ENCODE measurements around the gene SLC6A7.
A peak's percentile ranks its signal among the peaks of the same experiment; 100 is the strongest.

SLC6A7 gene

GRCh38 chr5:150161242-150162141 lies 28.4 kb upstream of the SLC6A7 start:
- no peak overlapping the region for H3K4me3 Mint-ChIP-seq
- H3K27ac Mint-ChIP-seq, result no peak overlapping the region
- H3K9me3 Mint-ChIP-seq, result no peaks in the 10 kb centered on the region
- ATAC-seq (replicated peaks), result peak; percentile 82 to 85
- peaks cover 11 to 35% of the 10 kb centered on the region in 2 donors for H3K4me1 Mint-ChIP-seq
- H3K36me3 Mint-ChIP-seq, result no peaks in the 10 kb centered on the region
- H3K27me3 Mint-ChIP-seq, result peaks cover 12 to 24% of the 10 kb centered on the region in 2 donors
- peak; percentile 55 for DNase-seq

- DNase-seq, result no peak
- H3K27me3 Mint-ChIP-seq, result peaks cover 12 to 21% of the 10 kb centered on the region in 2 donors
Measured at GRCh38 chr5:150162142-150162513, 27.7 kb upstream of the SLC6A7 start.

GRCh38 chr5:150163035-150163434 lies 26.8 kb upstream of the SLC6A7 start:
- H3K4me3 Mint-ChIP-seq, result no peak overlapping the region

More at GRCh38 chr5:150162142-150162513, 27.7 kb upstream of the SLC6A7 start:
- no peak overlapping the region for H3K27ac Mint-ChIP-seq
- peaks cover 11 to 33% of the 10 kb centered on the region in 2 donors for H3K4me1 Mint-ChIP-seq
- no peak overlapping the region for H3K4me3 Mint-ChIP-seq
- no peak for ATAC-seq (replicated peaks)
- H3K9me3 Mint-ChIP-seq, result no peaks in the 10 kb centered on the region
- no peaks in the 10 kb centered on the region for H3K36me3 Mint-ChIP-seq

GRCh38 chr5:150163547-150164059 lies 26.3 kb upstream of the SLC6A7 start:
- peaks cover 14 to 33% of the 10 kb centered on the region in 2 donors for H3K4me1 Mint-ChIP-seq
- no peak for ATAC-seq (replicated peaks)
- no peaks in the 10 kb centered on the region for H3K9me3 Mint-ChIP-seq
- H3K27ac Mint-ChIP-seq, result no peak overlapping the region
- no peaks in the 10 kb centered on the region for H3K36me3 Mint-ChIP-seq
- H3K27me3 Mint-ChIP-seq, result peaks cover 26 to 28% of the 10 kb centered on the region in 2 donors
- DNase-seq, result no peak
- no peak overlapping the region for H3K4me3 Mint-ChIP-seq

More at GRCh38 chr5:150163035-150163434, 26.8 kb upstream of the SLC6A7 start:
- Mint-ChIP-seq H3K36me3 (no peaks in the 10 kb centered on the region), H3K27me3 (peaks cover 20 to 24% of the 10 kb centered on the region in 2 donors), H3K4me1 (peaks cover 14 to 33% of the 10 kb centered on the region in 2 donors), H3K27ac (no peak overlapping the region), H3K9me3 (no peaks in the 10 kb centered on the region)
- DNase-seq (no peak), ATAC-seq (replicated peaks) (no peak)

- Mint-ChIP-seq H3K4me3 (no peak overlapping the region), H3K36me3 (no peaks in the 10 kb centered on the region), H3K27ac (peak overlapping the region; percentile 59), H3K9me3 (no peaks in the 10 kb centered on the region), H3K4me1 (peaks cover 14 to 32% of the 10 kb centered on the region in 2 donors), H3K27me3 (peaks cover 33 to 34% of the 10 kb centered on the region in 2 donors)
- ATAC-seq (replicated peaks) (no peak), DNase-seq (no peak)
Measured at GRCh38 chr5:150164211-150164980, 25.5 kb upstream of the SLC6A7 start.

GRCh38 chr5:150166037-150166649 lies 23.7 kb upstream of the SLC6A7 start:
- H3K36me3 Mint-ChIP-seq, result no peaks in the 10 kb centered on the region
- peaks cover 44 to 51% of the 10 kb centered on the region in 2 donors for H3K27me3 Mint-ChIP-seq
- no peak for DNase-seq
- no peak overlapping the region for H3K4me3 Mint-ChIP-seq
- no peak overlapping the region for H3K27ac Mint-ChIP-seq
- peaks cover 9 to 17% of the 10 kb centered on the region in 2 donors for H3K4me1 Mint-ChIP-seq
- no peaks in the 10 kb centered on the region for H3K9me3 Mint-ChIP-seq
- no peak for ATAC-seq (replicated peaks)

- Mint-ChIP-seq H3K4me1 (peaks cover 5 to 11% of the 10 kb centered on the region in 2 donors), H3K27ac (no peak within 1 kb of the TSS), H3K4me3 (peak within 1 kb of the TSS in 1 of 2 donors; percentile 42), H3K27me3 (peaks cover 48 to 55% of the 10 kb centered on the region in 2 donors), H3K9me3 (no peaks in the 10 kb centered on the region), H3K36me3 (no peaks in the 10 kb centered on the region)
- no peak for DNase-seq
- no peak for ATAC-seq (replicated peaks)
Measured at GRCh38 chr5:150166650-150167511, 23.0 kb upstream of the SLC6A7 start, which contains the start of gene CDX1. Gene CDX1, plus strand, starts transcription at chr5:150166778. Its CDS starts 99 bp downstream, at chr5:150166877.

GRCh38 chr5:150167512-150167850 lies 22.4 kb upstream of the SLC6A7 start:
- no peak for ATAC-seq (replicated peaks)
- Mint-ChIP-seq H3K4me1 (peaks cover 5 to 7% of the 10 kb centered on the region in 2 donors), H3K4me3 (peak overlapping the region in 1 of 2 donors; percentile 42), H3K9me3 (no peaks in the 10 kb centered on the region), H3K27me3 (peaks cover 54 to 61% of the 10 kb centered on the region in 2 donors), H3K36me3 (no peaks in the 10 kb centered on the region), H3K27ac (no peak overlapping the region)
- no peak for DNase-seq

- H3K27ac Mint-ChIP-seq, result no peak overlapping the region
Measured at GRCh38 chr5:150167908-150168307, 22.0 kb upstream of the SLC6A7 start.

GRCh38 chr5:150168864-150169263 lies 21.0 kb upstream of the SLC6A7 start:
- Mint-ChIP-seq H3K36me3 (no peaks in the 10 kb centered on the region), H3K9me3 (no peaks in the 10 kb centered on the region), H3K4me3 (no peak overlapping the region), H3K27me3 (peaks cover 63 to 68% of the 10 kb centered on the region in 2 donors), H3K27ac (no peak overlapping the region), H3K4me1 (peaks cover 1 to 3% of the 10 kb centered on the region in 2 donors)
- no peak for DNase-seq
- no peak for ATAC-seq (replicated peaks)

More at GRCh38 chr5:150167908-150168307, 22.0 kb upstream of the SLC6A7 start:
- peaks cover 55 to 62% of the 10 kb centered on the region in 2 donors for H3K27me3 Mint-ChIP-seq
- no peak overlapping the region for H3K4me3 Mint-ChIP-seq
- ATAC-seq (replicated peaks), result no peak
- no peak for DNase-seq
- H3K4me1 Mint-ChIP-seq, result peaks cover 5% of the 10 kb centered on the region in 2 donors
- H3K36me3 Mint-ChIP-seq, result no peaks in the 10 kb centered on the region
- no peaks in the 10 kb centered on the region for H3K9me3 Mint-ChIP-seq

- Mint-ChIP-seq H3K27ac (no peak overlapping the region), H3K9me3 (no peaks in the 10 kb centered on the region), H3K4me1 (peaks cover 0 to 3% of the 10 kb centered on the region in 2 donors), H3K27me3 (peaks cover 53 to 71% of the 10 kb centered on the region in 2 donors), H3K36me3 (no peaks in the 10 kb centered on the region), H3K4me3 (no peak overlapping the region)
- DNase-seq (no peak), ATAC-seq (replicated peaks) (no peak)
Measured at GRCh38 chr5:150172145-150172544, 17.7 kb upstream of the SLC6A7 start.

GRCh38 chr5:150172556-150172955 lies 17.3 kb upstream of the SLC6A7 start:
- Mint-ChIP-seq H3K27ac (no peak overlapping the region), H3K9me3 (no peaks in the 10 kb centered on the region), H3K4me1 (peaks cover 0 to 1% of the 10 kb centered on the region in 2 donors), H3K4me3 (no peak overlapping the region), H3K27me3 (peaks cover 50 to 68% of the 10 kb centered on the region in 2 donors), H3K36me3 (no peaks in the 10 kb centered on the region)
- DNase-seq (no peak), ATAC-seq (replicated peaks) (no peak)

- Mint-ChIP-seq H3K27me3 (peaks cover 44 to 62% of the 10 kb centered on the region in 2 donors), H3K4me1 (no peaks in the 10 kb centered on the region), H3K27ac (no peak overlapping the region), H3K4me3 (no peak overlapping the region), H3K9me3 (no peaks in the 10 kb centered on the region), H3K36me3 (no peaks in the 10 kb centered on the region)
- ATAC-seq (replicated peaks) (no peak), DNase-seq (no peak)
Measured at GRCh38 chr5:150173161-150173560, 16.7 kb upstream of the SLC6A7 start.
